GM18868 (cell line): ENCODE data around the gene CLASP1.
"Not testable (repeated sequence)": the region's sequence is repeated elsewhere in the genome, so short reads cannot be mapped to it uniquely, and the experiment has no call there.

Experiments used
- ATAC-seq: cut with Tn5 transposase; IDR thresholded peaks from one replicate; pipeline ENCODE4 v1.9.1; 2021; ENCODE audit warnings: mild to moderate bottlenecking, moderate library complexity; ENCODE audit not compliant: unreplicated experiment

CLASP1 gene

GRCh38 chr2:121663434-121663833 lies 14.2 kb upstream of the CLASP1 start:
- no peak for ATAC-seq

DNA sequence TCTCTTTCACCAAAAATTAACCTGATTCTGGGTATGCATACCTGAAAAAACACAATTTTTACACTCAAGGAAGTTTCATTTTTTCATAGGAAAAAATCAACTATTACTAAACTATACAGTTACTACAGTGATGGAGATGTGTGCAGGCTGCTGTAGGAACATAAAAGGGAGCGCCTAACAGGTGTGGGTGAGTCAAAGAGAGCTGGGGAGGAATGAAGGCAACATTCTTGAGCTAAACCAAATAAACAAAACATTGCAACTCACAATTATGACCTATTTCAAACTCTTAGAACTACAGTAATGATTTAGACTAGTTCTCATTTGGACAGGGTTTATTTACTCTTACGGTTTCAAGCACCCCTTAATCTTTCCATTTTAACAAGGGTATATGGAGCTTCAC lies 13.4 kb upstream of the CLASP1 start:
- no peak for ATAC-seq

- no peak for ATAC-seq
Measured at GRCh38 chr2:121659933-121660332, 10.7 kb upstream of the CLASP1 start.

GRCh38 chr2:121658393-121658792 lies 9.1 kb upstream of the CLASP1 start:
- ATAC-seq = not testable (repeated sequence)

DNA sequence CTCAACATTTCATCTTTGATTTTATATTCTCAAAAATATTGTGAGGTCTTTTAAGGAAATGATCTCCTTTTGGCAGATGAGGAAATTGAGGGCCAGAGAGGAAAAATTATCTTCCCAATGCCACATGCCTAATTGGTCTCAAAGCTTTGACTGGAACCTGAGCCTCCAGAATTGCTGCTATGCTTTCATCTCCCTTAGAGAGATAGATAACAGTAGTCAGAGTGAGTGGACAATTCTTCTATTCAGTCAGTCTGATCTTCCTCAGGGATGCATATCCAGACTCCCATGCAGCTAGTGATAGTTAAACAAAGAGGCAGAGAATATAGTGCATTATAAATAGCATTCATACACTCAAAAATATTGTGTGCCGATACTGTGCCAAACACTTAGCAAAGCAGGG lies 3.8 kb upstream of the CLASP1 start:
- no peak for ATAC-seq

DNA sequence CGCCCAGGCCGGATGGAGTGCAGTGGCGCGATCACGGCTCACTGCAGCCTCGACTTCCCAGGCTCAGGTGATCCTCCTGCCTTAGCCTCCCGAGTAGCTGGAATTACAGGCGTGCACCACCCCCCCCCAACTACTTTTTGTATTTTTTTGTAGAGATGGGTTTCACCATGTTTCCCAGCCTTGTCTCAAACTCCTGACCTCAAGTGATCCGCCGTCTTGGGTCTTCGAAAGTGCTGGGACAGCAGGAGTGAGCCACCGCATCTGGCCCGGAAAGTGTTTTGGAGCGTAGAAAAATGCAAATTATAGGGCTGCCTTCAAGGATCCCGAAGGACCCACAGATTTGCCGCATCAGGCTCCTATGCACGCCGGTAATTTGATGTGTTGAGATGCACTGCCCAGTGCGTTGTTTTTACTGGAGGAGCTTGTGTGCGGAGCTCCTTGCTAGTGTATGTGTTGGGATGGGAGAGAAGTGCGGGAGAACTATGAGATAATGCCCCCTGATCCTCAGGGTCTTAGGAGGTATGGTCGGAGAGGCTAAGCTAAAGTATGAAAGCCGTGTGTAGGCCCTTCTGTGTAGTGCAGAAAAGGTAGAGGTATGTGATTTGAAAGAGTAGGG lies 1.2 kb upstream of the CLASP1 start:
- ATAC-seq = peak; percentile 4

GRCh38 chr2:121649596-121650314 lies 493 bp upstream of the CLASP1 start:
- ATAC-seq = peak; percentile 90

DNA sequence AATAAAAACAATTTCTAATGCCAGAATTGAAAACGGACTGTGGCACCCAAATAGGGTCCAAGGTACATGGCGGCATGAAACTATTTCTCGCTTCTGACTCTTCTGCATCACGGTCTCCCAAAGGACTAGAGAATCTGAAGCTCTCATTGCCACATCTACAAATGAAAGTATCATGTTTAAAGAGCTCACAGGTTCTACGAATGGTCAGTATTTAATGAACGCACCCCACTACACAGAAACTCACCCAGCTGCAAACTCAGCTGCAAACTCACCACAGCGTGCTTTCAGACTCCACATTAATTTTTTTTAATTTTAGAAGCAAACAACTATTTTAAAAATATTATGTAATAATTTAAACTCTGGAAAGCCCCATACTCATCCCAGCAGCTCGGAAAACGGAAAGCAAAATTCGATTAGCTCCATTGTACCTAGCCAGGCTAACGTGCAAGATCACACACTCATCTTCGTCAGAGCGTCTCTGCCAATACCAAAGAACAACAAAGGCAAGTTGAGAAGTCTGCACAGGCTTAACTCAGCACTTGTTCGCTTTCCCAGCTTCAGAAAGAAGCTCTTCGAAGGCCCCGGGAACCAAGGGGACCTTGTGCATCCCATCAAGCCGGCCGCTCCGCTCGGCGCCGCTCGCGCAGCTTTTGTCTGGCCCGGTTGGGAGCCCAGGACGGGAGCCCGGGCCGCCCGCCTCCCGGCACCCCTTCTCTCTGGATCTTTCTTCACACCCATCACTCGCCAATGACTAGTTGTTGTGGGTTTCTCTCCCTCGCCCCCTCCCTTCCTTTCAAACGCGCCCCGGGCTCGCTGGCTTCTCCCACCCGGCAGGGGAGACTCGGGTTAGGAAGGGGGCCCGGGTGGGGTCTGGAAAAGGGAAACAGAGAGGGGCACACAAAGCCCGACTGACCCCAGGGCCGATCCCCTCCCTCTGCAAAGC lies 785 bp downstream of the CLASP1 start:
- peak; percentile 29 for ATAC-seq

GRCh38 chr2:121647396-121647795 lies 1.9 kb downstream of the CLASP1 start:
- no peak for ATAC-seq

GRCh38 chr2:121644715-121645114 lies 4.5 kb downstream of the CLASP1 start:
- ATAC-seq = no peak

GRCh38 chr2:121643877-121644276 lies 5.4 kb downstream of the CLASP1 start:
- no peak for ATAC-seq

DNA sequence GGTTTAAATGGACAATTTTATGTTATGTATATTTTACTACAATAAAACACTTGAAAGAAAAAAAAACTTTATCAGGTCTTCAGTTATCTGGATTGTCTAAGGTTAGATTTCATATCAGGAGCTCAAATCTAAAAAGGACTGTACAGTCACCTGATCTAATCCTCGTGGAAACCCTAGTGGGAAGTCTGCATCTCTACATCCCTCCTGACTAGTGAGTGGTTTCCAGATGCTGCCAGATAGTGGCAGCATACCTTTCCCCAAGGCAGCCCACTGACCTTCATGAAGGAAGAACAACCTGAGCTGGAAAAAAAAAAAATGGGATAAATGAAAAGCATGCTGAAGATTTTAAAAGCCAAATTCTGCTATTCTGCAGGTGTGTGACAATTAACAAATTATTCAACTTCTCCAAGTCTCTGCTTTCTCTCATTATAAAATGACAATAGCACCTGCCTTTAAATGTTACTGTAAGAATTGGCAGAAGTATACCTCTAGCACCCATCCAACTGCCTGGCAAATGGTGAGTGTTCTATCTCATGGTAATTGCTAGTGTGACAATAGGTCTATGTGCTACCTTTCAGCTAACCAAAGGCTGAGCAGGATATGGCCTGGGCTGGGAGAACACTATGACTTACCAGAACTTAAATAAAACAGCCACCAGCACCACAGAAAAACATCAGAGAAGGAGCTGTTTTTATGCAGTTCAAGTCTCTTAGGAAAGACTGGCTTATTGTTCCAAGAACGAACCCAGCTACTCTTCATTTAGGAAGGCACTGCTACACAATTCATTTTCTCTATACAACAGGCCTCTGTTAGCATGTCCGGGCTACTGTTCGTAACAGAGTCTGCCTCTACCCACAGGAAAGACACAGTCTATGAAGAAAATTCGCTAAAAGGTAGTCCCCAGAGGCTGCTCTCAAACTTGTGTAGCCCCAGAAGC lies 8.6 kb downstream of the CLASP1 start:
- ATAC-seq = no peak

DNA sequence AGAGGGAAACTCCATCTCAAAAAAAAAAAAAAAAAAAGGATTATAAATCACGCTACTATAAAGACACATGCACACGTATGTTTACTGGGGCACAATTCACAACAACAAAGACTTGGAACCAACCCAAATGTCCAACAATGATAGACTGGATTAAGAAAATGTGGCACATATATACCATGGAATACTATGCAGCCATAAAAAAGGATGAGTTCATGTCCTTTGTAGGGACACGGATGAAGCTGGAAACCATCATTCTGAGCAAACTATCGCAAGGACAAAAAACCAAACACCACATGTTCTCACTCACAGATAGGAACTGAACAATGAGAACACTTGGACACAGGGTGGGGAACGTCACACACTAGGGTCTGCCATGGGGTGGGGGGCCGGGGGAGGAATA lies 9.4 kb downstream of the CLASP1 start:
- ATAC-seq = not testable (repeated sequence)

- ATAC-seq = no peak
Measured at GRCh38 chr2:121638333-121638732, 10.9 kb downstream of the CLASP1 start.

- ATAC-seq = no peak
Measured at GRCh38 chr2:121635371-121635770, 13.9 kb downstream of the CLASP1 start.

- peak; percentile 67 for ATAC-seq
Measured at GRCh38 chr2:121634354-121635307, 14.6 kb downstream of the CLASP1 start.

GRCh38 chr2:121633463-121633862 lies 15.8 kb downstream of the CLASP1 start:
- no peak for ATAC-seq

GRCh38 chr2:121627525-121628050 lies 21.7 kb downstream of the CLASP1 start:
- ATAC-seq = no peak
